H1 (cell line): ENCODE results near the gene GALNT9. TPM values are rescaled to one million over a fixed set of nuclear protein-coding genes. Genes with fewer than 3 reads are reported as not detected.
A peak's percentile ranks its signal among the peaks of the same experiment; 100 is the strongest.

Source experiments
- CTCF ChIA-PET: fragments of 300-600 bp; sonication (Branson Sonifier 250); formaldehyde crosslinking; loops from one replicate; lab custom pipeline; 2021; ENCODE audit not compliant: partially characterized antibody; lab: Charles Lee
- POLR2A ChIA-PET: fragments of 300-600 bp; sonication (Branson Sonifier 250); formaldehyde crosslinking; loops from one replicate; lab custom pipeline; 2021; ENCODE audit warnings: inconsistent platforms; ENCODE audit not compliant: partially characterized antibody; lab: Charles Lee
- DNase-seq, 2 experiments: peaks; one replicate each; pipeline versions ENCODE4 v3.0.0 to v3.0.0-alpha.2; 2010 to 2022; ENCODE audit warnings: low spot score in 2 of 2, low read depth in 1 of 2, mixed read lengths in 1 of 2
- FAIRE-seq: peaks from 2 replicates; lab custom pipeline; 2011; peaks lifted over from hg19 to GRCh38; lab: Jason Lieb, UNC
- H2AFZ ChIP-seq: 2 replicates; pipeline ENCODE4 v1.8.1; 2012; ENCODE audit warnings: low read length, inconsistent platforms
- H2AK5ac ChIP-seq: 2 replicates; pipeline ENCODE4 v1.6.1; 2013; ENCODE audit warnings: low read depth, low read length
- H2BK120ac ChIP-seq: replicated peaks from 2 replicates; pipeline ENCODE3; 2013; ENCODE audit warnings: low read depth, low read length, inconsistent platforms
- H2BK12ac ChIP-seq: 2 replicates; pipeline ENCODE4 v1.6.1; 2013; ENCODE audit warnings: low read depth, low read length
- H2BK15ac ChIP-seq: 2 replicates; pipeline ENCODE4 v1.6.1; 2013; ENCODE audit warnings: low read length
- H2BK20ac ChIP-seq: 2 replicates; pipeline ENCODE4 v1.6.1; 2013; ENCODE audit warnings: low read length
- H2BK5ac ChIP-seq: 2 replicates; pipeline ENCODE4 v1.6.1; 2013; ENCODE audit warnings: low read depth, low read length
- H3K14ac ChIP-seq: 2 replicates; pipeline ENCODE4 v1.6.1; 2013; ENCODE audit warnings: inconsistent platforms; ENCODE audit not compliant: insufficient read length
- H3K18ac ChIP-seq: 2 replicates; pipeline ENCODE4 v1.6.1; 2013; ENCODE audit warnings: low read length; ENCODE audit errors: extremely low read depth
- H3K23ac ChIP-seq: 2 replicates; pipeline ENCODE4 v1.6.1; 2013; ENCODE audit warnings: inconsistent platforms; ENCODE audit not compliant: insufficient read length
- H3K23me2 ChIP-seq: 2 replicates; pipeline ENCODE4 v1.6.1; 2013; ENCODE audit warnings: low read depth, low read length
- H3K27ac ChIP-seq: 2 replicates; pipeline ENCODE4 v1.6.1; 2011; ENCODE audit warnings: low read depth, low read length, inconsistent platforms
- H3K27me3 ChIP-seq, 4 experiments: replicated peaks in 1 of 4; 1 replicate in 1 of 4; 2 replicates in 3 of 4; pipeline versions ENCODE4 v1.6.1 to v1.8.1; 2011 to 2013; ENCODE audit warnings: low read length in 3 of 4, mild to moderate bottlenecking in 3 of 4, inconsistent platforms in 2 of 4, mixed read lengths in 2 of 4, moderate library complexity in 1 of 4; ENCODE audit not compliant: control insufficient read depth in 3 of 4, insufficient read depth in 3 of 4; ENCODE audit errors: extremely low read depth in 1 of 4
- H3K36me3 ChIP-seq, 4 experiments: 2 replicates each; pipeline versions ENCODE4 v1.6.1 to v1.8.1; 2011 to 2013; ENCODE audit warnings: mild to moderate bottlenecking in 4 of 4, low read length in 3 of 4, moderate library complexity in 2 of 4, control low read depth in 1 of 4, inconsistent platforms in 1 of 4; ENCODE audit not compliant: insufficient read depth in 4 of 4, control insufficient read depth in 2 of 4
- H3K4ac ChIP-seq: replicated peaks from 2 replicates; pipeline ENCODE3; 2013; ENCODE audit warnings: low read length, low read depth, mixed read lengths, inconsistent platforms; ENCODE audit not compliant: insufficient read length
- H3K4me1 ChIP-seq, 4 experiments: replicated peaks in 1 of 4; 1 replicate in 1 of 4; 2 replicates in 3 of 4; pipeline versions ENCODE4 v1.6.1 to v1.8.1; 2011 to 2013; ENCODE audit warnings: low read length in 3 of 4, inconsistent platforms in 2 of 4, mixed read lengths in 1 of 4; ENCODE audit not compliant: insufficient read depth in 4 of 4, control insufficient read depth in 3 of 4
- H3K4me2 ChIP-seq, 2 experiments: 2 replicates each; pipeline versions ENCODE4 v1.6.1 to v1.8.1; 2011 to 2013; ENCODE audit warnings: low read depth in 2 of 2, low read length in 2 of 2, control low read depth in 1 of 2, inconsistent platforms in 1 of 2, mild to moderate bottlenecking in 1 of 2; ENCODE audit not compliant: insufficient read depth in 1 of 2
- H3K4me3 ChIP-seq, 4 experiments: fragments of 200-600, 300-600 bp in 1 of 4; sonication (generic), shearing (Covaris generic), sonication (Bioruptor Twin) in 1 of 4; 2 replicates each; pipeline versions ENCODE4 v1.5.1 to v1.8.1; 2011 to 2016; ENCODE audit warnings: low read length in 4 of 4, low read depth in 3 of 4, control low read depth in 2 of 4, inconsistent platforms in 2 of 4, mild to moderate bottlenecking in 2 of 4, mixed read lengths in 1 of 4, moderate library complexity in 1 of 4; ENCODE audit not compliant: insufficient read depth in 2 of 4; ENCODE audit errors: extremely low read depth in 1 of 4
- H3K56ac ChIP-seq: replicated peaks from 2 replicates; pipeline ENCODE3; 2013; ENCODE audit warnings: low read depth, mild to moderate bottlenecking, mixed read lengths, low read length, inconsistent platforms; ENCODE audit not compliant: insufficient read length
- H3K79me1 ChIP-seq: 2 replicates; pipeline ENCODE4 v1.6.1; 2013; ENCODE audit warnings: low read depth, low read length, control low read depth
- H3K79me2 ChIP-seq, 2 experiments: 2 replicates each; pipeline versions ENCODE4 v1.6.1 to v1.8.1; 2012 to 2013; ENCODE audit warnings: low read length in 2 of 2, mild to moderate bottlenecking in 2 of 2, inconsistent platforms in 1 of 2; ENCODE audit not compliant: insufficient read depth in 2 of 2, control insufficient read depth in 1 of 2
- H3K9ac ChIP-seq, 4 experiments: replicated peaks in 1 of 4; 1 replicate in 1 of 4; 2 replicates in 3 of 4; pipeline versions ENCODE4 v1.6.1 to v1.8.1; 2011 to 2013; ENCODE audit warnings: low read depth in 3 of 4, low read length in 3 of 4, control low read depth in 2 of 4, mild to moderate bottlenecking in 2 of 4, moderate library complexity in 2 of 4, inconsistent platforms in 1 of 4; ENCODE audit errors: extremely low read depth in 1 of 4
- H3K9me3 ChIP-seq, 2 experiments: 2 replicates each; pipeline versions ENCODE4 v1.6.1 to v1.8.1; 2012 to 2013; ENCODE audit warnings: mild to moderate bottlenecking in 2 of 2, moderate library complexity in 2 of 2, control low read depth in 1 of 2, inconsistent platforms in 1 of 2, low read depth in 1 of 2, low read length in 1 of 2, mixed read lengths in 1 of 2; ENCODE audit not compliant: insufficient read depth in 2 of 2
- H4K20me1 ChIP-seq, 2 experiments: replicated peaks in 1 of 2; 2 replicates each; pipeline versions ENCODE3 to v1.8.1; 2011 to 2013; ENCODE audit warnings: inconsistent platforms in 2 of 2, low read length in 2 of 2, mild to moderate bottlenecking in 1 of 2; ENCODE audit not compliant: insufficient read depth in 2 of 2, control insufficient read depth in 1 of 2
- H4K5ac ChIP-seq: 2 replicates; pipeline ENCODE4 v1.6.1; 2013; ENCODE audit warnings: low read length, low read depth, mixed read lengths, inconsistent platforms; ENCODE audit not compliant: insufficient read length
- H4K8ac ChIP-seq: 2 replicates; pipeline ENCODE4 v1.8.0; 2013; ENCODE audit warnings: mild to moderate bottlenecking, moderate library complexity, low read length, inconsistent platforms; ENCODE audit not compliant: insufficient read depth; ENCODE audit errors: extremely low read depth
- H4K91ac ChIP-seq: replicated peaks from 2 replicates; pipeline ENCODE3; 2013; ENCODE audit warnings: low read length, mixed read lengths, inconsistent platforms; ENCODE audit not compliant: insufficient read length
- BCL11A ChIP-seq, 2 experiments: IDR thresholded peaks; one replicate each; pipeline ENCODE4 v1.6.1; 2011; ENCODE audit warnings: low read depth in 2 of 2, low read length in 2 of 2, mild to moderate bottlenecking in 2 of 2
- KDM1A ChIP-seq: fragments of 200-600, 300-600 bp; sonication (generic); IDR thresholded peaks from 2 replicates; pipeline ENCODE4 v1.7.1; 2016; ENCODE audit warnings: mild to moderate bottlenecking, low read length, borderline replicate concordance
- NANOG ChIP-seq: IDR thresholded peaks from 2 replicates; pipeline ENCODE4 v1.6.1; 2011; ENCODE audit warnings: low read length, low read depth, mild to moderate bottlenecking, inconsistent platforms; ENCODE audit not compliant: insufficient read depth, poor library complexity, severe bottlenecking
- SP2 ChIP-seq: IDR thresholded peaks from 2 replicates; pipeline ENCODE4 v1.6.1; 2012; ENCODE audit warnings: mild to moderate bottlenecking, low read length, inconsistent platforms
- WGBS, 2 experiments: shearing (Covaris generic) in 1 of 2; methylation state at CpG; one replicate each; pipeline versions ENCODE4 v1.1.6 to v1.1.7; 2013 to 2015; ENCODE audit warnings: low lambda C conversion rate in 2 of 2, mixed read lengths in 2 of 2, inconsistent platforms in 1 of 2, low coverage in 1 of 2, missing lambda C conversion rate in 1 of 2; ENCODE audit not compliant: insufficient replicate concordance in 2 of 2, insufficient coverage in 1 of 2, insufficient read length in 1 of 2; ENCODE audit errors: extremely low coverage in 1 of 2, missing lambda C conversion rate in 1 of 2; 5-methylcytosine and 5-hydroxymethylcytosine counted together
- polyA plus RNA-seq, 7 experiments: library from polyadenylated mRNA; depleted of rRNA in 3 of 7; stranded (reverse) in 5 of 7; unstranded in 2 of 7; fragments of >200 nt in 5 of 7; fragments of 200-250 nt in 2 of 7; gene quantifications; 1 replicate in 5 of 7; 2 replicates in 1 of 7; 4 replicates in 1 of 7; pipeline versions ENCODE4 v1.2.1 to v1.2.3, GENCODE V29; 2011 to 2013; ENCODE audit warnings: missing spikeins in 2 of 7, mixed read lengths in 2 of 7
- total RNA-seq: library from RNA; stranded (reverse); fragmentation: NEBNext Ultra II Directional; extraction: Animal tissue kit (Norgen Biotek cat#: 25700); gene quantifications from 2 replicates; pipeline ENCODE4 v1.2.1, GENCODE V29; 2021

The GALNT9 gene
- total and polyA plus RNA-seq, 2 of the 8 experiments (the other 6 are each of a cell fraction or from before 2014, with no cell fraction given) = 2.0 to 3.6 TPM

DNA sequence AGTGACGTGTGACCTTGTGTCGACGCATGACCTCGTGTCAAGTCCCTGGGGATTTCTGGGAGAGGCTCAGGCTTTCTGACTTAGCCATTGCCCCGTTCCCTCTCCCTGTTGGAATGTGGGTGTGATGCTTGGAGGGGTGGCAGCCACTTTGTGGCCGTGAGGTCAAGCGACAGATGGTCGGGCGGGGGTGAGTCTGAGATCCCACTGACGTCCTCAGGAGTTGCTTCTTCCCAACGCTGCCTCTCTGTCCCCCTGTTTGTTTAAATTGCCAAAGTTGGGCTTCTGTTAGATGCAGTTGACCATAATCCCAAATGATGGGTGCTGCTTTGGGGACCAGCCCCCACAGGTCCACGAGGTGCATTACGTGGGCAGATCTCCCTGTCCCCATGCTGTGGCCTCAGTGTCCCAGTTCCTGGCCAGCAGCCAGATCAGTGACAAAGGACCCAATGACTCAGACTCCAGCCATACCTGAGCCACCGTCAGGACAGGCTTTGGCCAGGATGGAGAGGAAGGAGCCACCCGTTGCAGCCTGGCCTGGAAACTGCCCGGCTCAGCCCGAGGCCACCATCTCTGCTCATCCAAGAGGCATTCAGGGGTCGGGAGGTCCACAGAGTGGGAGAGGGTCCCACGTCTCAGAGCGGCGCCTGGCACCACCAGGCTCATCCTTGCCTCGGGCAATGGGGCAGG is 34.4 kb upstream of the GALNT9 start:
- H3K4me2 ChIP-seq = no peak overlapping the region
- peaks cover 0 to 2% of the 10 kb centered on the region in 2 experiments for H4K20me1 ChIP-seq
- H3K4me3 ChIP-seq = no peak overlapping the region
- H3K9ac ChIP-seq = no peak overlapping the region
- H3K27ac ChIP-seq = no peak overlapping the region
- no peak for DNase-seq
- no peaks in the 10 kb centered on the region for H3K36me3 ChIP-seq
- no peaks in the 10 kb centered on the region for H3K23me2 ChIP-seq
- no peak for FAIRE-seq
- ChIA-PET CTCF (interaction anchor here (2.0 kb wide), 1 partner anchor 9 kb away, joined by 6 read pairs; no protein-coding TSS in a partner anchor), POLR2A (no interaction called here)
- no peak overlapping the region for H2BK12ac ChIP-seq
- peaks cover 0 to 13% (median 6%) of the 10 kb centered on the region in 4 experiments; a peak in 4 of 7 replicates for H3K27me3 ChIP-seq
- no peak overlapping the region for H2AFZ ChIP-seq
- H3K18ac ChIP-seq = no peak overlapping the region
- no peak overlapping the region for H3K4ac ChIP-seq
- no peaks in the 10 kb centered on the region for H3K79me1 ChIP-seq
- peaks cover 0 to 10% of the 10 kb centered on the region in 2 experiments; a peak in 1 of 4 replicates for H3K9me3 ChIP-seq
- H4K8ac ChIP-seq = no peak overlapping the region; the same call in 1 of the 2 replicates
- H2BK120ac ChIP-seq = no peak overlapping the region
- no peaks in the 10 kb centered on the region for H3K79me2 ChIP-seq
- no peak overlapping the region for H3K14ac ChIP-seq
- no peak overlapping the region for H4K5ac ChIP-seq
- WGBS, 2 experiments = 86% methylated on average over 21 of the region's 22 CpGs; no CpG with 5 or more reads in 1 of the 2 experiments
- no peak overlapping the region for H2BK20ac ChIP-seq
- H2BK5ac ChIP-seq = no peak overlapping the region
- H3K4me1 ChIP-seq = no peaks in the 10 kb centered on the region
- no peak overlapping the region for H2BK15ac ChIP-seq
- no peak overlapping the region for H2AK5ac ChIP-seq
- H3K56ac ChIP-seq = no peak overlapping the region
- no peak overlapping the region for H4K91ac ChIP-seq
- TF ChIP-seq NANOG = no peak
- TF ChIP-seq KDM1A = 0 out of 2 replicates have a peak, but pooled peaks have one; percentile 23
- no peak for TF ChIP-seq SP2
- TF ChIP-seq BCL11A (IDR thresholded peaks at IDR 0.05; ENCODE audit: low read depth in 2 of 2, low read length in 2 of 2) = no peak
- no peak overlapping the region for H3K23ac ChIP-seq
